HG03175 (cell line): ENCODE data around the gene RNASEH1.
"Not testable (repeated sequence)": the region's sequence is repeated elsewhere in the genome, so short reads cannot be mapped to it uniquely, and the experiment has no call there.

Source experiments
- ATAC-seq: cut with Tn5 transposase; IDR thresholded peaks from one replicate; pipeline ENCODE4 v1.9.1; 2021; ENCODE audit warnings: mild to moderate bottlenecking, moderate library complexity; ENCODE audit not compliant: unreplicated experiment

RNASEH1 gene

DNA sequence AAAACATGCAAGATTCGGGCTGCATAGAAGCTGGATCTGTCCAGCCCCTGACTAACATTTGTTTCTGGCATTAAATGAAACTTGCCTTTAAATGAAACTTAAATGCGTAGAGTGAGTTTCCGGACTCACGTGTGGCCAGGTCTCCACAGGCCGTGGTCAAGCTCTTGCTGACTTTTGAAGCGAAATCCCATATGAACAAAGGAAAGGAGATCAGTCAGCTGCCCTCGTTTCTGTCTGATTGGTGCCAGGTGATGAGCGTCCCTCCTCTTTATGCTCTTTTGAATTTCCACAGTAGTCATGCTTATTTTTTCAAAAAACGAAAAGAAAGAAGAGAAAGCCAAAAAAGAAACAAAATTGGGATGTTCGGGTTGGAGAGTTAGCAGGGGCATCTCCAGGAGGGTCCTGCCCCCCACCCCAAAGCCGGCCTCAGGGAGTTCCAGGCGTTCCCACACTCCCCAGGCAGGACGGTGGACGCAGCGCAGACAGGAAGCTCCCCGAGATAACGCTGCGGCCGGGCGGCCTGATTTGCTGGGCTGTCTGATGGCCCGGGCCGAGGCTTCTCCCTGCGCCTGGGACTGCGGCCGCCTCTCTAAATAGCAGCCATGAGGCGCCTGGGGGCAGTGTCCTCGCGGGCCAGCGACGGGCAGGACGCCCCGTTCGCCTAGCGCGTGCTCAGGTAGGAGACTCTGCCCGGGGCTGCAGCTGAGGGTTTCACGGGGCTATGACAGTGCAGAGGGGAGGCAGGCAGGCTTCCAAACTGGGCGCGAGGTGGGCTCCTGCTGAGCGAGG is 36.6 kb upstream of the RNASEH1 start, which contains the start of gene COLEC11:
TSS of gene COLEC11 (plus strand) at position 620 of the 789 bp plus-strand sequence. CDS start 9,229 bp downstream, outside the sequence.
- ATAC-seq = no peak

- ATAC-seq = no peak
Observed at GRCh38 chr2:3589086-3589485, 31.0 kb upstream of the RNASEH1 start.

DNA sequence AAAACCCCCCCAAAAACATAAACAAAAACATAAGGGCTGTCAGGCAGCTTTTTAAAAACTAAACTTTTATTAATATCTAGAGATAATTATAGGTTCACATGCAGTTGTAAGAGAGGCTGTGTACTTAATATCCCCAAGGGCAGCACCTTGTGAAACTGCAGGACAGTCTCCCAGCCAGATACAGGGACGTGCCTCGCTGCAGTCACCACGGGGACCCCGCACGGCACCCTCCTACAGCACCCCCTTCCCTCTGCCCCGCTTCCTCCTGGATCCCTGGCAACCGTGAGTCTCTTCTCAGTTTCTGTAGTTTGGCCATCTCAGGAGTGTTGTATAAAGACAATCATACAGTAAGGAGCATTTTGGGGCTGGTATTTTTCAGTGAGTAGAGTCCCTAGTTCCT is 30.0 kb upstream of the RNASEH1 start:
- ATAC-seq = no peak

GRCh38 chr2:3587432-3587831 is 29.3 kb upstream of the RNASEH1 start:
- no peak for ATAC-seq

- ATAC-seq = no peak
Observed at GRCh38 chr2:3587021-3587420, 28.9 kb upstream of the RNASEH1 start.

- no peak for ATAC-seq
Observed at GRCh38 chr2:3586220-3586619, 28.1 kb upstream of the RNASEH1 start.

DNA sequence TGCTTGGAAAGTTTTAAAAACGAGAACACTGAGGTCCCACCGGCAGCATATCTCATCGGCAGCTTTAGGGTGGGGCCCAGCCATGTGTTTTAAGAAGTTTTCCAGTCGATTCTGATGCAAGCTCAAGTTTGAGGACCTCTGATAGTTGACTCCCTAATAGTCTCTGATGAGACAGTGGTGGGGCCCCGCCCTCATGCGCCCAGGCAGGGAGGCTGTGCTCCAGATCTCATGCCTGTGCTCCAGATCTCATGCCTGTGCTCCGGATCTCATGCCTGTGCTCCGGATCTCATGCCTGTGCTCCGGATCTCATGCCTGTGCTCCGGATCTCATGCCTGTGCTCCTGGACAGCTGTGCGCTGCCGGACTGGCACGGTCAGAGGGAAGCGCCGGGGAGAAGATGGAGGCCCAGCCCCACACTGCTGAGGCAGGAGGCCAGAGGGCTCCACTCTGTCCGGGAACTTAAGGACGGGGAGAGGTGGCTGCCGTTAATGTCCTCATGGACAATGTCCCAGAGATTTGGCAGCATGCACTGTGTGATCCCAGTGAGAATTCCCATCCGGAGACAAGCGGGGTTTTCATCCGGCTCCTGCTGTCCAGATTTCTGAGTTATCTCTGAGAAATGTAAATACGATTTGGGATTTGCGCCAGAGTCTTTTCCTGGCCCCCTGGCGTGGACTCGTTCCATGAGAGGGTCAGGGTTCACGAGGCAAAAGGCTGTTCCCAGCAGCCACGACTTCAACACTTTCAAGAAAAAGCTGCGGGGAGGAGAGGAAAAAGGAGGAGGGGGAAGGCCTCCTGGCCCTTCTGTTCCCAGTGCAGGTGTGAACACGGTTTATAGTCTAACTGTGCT is 27.4 kb upstream of the RNASEH1 start:
- no peak for ATAC-seq

DNA sequence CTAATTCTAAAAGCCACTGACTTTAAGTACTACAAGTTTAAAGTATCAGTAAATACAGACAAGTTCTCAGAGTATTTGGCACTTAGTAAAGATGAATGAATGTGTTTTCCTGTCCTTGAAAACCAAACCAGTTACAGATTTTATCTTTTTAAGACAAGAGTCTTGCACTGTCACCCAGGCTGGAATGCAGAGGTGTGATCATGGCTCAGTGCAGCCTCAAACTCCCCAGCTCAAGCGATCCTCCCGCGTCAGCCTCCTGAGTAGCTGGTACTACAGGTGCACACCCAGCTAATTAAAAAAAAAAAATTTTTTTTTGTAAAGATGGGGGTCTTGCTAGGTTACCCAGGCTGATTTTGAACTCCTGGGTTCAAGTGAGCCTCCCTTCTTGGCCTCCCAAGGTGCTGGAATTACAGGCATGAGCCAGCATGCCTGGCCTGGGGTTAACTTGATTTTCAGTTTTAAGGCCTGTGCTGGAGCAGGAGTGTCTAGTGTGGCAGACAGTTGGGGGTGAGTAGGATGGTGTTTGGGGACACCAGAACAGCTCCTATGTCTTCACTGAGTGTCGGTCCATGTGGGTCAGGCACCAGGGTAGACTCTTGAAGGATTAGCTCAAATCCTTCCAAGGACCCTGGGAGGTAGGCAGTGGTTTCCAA is 26.6 kb upstream of the RNASEH1 start:
- no peak for ATAC-seq

DNA sequence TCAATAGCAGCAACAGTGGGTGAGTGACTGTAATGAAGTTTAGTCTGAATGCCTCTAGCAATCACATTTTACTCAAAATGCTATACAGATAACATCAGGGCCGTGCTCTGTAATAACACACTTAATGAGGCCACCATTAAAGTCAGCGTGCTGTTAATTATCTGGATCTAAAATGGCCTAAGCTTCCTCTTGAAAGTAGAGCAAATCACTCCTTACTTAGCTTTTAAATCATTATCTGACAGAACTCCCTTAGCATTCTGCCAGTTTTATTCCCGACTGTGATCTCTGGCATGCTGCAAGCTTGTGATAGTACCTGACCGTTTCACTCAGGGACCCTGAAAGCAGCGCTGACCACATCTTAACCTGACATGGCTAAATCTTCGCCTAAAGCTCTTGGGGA is 25.9 kb upstream of the RNASEH1 start:
- ATAC-seq = no peak

GRCh38 chr2:3581367-3582262 is 23.5 kb upstream of the RNASEH1 start:
- ATAC-seq = no peak

- ATAC-seq = no peak
Observed at GRCh38 chr2:3580449-3580848, 22.3 kb upstream of the RNASEH1 start.

- ATAC-seq = no peak
Observed at GRCh38 chr2:3578987-3579386, 20.9 kb upstream of the RNASEH1 start.

DNA sequence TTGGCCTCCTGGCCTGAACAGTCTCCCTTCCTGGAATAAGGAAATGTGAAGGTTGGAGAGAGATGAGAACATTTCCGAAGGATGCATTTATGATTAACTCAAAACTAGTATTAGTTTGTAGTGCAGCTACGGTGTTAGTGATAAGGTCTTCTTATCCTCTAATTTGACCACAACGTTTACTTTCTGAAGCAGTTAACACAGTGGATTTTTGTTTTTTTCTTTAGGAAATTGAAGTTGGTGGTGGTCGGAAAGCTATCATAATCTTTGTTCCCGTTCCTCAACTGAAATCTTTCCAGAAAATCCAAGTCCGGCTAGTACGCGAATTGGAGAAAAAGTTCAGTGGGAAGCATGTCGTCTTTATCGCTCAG is 18.1 kb upstream of the RNASEH1 start:
- ATAC-seq = not testable (repeated sequence)

DNA sequence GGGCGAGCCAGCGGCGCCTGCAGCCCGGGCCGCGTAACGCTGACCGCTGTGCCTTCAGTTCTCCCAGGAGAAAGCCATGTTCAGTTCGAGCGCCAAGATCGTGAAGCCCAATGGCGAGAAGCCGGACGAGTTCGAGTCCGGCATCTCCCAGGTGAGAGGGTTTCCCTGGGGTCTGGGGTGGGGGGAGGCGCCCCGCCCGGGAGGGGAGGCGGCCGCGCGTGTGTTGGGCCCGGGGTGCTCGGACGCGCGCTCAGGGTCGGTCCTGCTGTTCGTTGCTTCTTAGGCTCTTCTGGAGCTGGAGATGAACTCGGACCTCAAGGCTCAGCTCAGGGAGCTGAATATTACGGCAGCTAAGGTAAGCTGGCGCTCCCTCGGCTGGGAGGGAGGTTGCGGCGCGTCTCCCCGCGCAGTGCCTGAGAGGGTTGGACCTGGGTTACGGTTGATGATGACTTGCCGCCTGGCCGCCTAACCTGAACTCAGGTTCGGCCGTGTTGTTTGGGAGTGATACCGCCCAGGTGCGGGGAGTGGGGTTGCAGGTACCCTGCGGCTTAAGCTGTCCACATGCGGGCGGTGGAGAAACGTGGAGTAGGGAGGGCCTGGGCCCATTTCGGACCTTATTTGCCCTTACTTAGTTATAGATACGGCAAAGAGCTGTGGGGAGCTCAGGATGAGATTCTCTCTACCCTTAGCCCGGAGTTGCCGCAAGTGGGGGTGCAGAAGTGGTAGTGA is 17.6 kb upstream of the RNASEH1 start:
- ATAC-seq = peak; percentile 27

- ATAC-seq = no peak
Observed at GRCh38 chr2:3574155-3574554, 16.0 kb upstream of the RNASEH1 start.

DNA sequence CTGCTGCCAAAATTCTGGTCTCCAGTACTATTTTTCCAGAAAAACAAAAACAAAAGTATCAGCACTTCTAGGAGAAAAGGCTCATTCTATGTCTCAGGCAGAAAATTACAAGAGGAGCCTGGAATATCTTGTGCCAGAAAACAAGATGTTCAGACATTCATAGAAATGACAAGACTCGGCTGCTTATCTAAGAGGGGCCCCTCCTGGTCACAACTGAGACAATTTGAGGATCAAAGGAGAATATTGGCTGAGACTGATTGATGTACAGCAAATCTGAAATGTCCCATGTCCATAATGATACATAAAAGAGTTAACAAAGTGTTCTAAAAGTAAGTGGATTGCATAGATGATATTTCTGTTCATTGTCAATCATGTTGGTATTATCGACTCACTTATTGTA is 14.5 kb upstream of the RNASEH1 start:
- no peak for ATAC-seq

- ATAC-seq = no peak
Observed at GRCh38 chr2:3571284-3571683, 13.2 kb upstream of the RNASEH1 start.

DNA sequence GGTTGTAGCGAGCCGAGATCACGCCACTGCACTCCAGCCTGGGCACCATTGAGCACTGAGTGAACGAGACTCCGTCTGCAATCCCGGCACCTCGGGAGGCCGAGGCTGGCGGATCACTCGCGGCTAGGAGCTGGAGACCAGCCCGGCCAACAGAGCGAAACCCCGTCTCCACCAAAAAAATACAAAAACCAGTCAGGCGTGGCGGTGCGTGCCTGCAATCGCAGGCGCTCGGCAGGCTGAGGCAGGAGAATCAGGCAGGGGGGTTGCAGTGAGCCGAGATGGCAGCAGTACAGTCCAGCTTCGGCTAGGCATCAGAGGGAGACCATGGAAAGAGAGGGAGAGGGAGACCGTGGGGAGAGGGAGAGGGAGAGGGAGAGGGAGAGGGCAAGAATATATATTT is 11.5 kb upstream of the RNASEH1 start:
- not testable (repeated sequence) for ATAC-seq

GRCh38 chr2:3566806-3567205 is 8.7 kb upstream of the RNASEH1 start:
- no peak for ATAC-seq

GRCh38 chr2:3565117-3565516 is 7.0 kb upstream of the RNASEH1 start:
- no peak for ATAC-seq
